ENCODE measurements around the gene PIP4K2A. TPM values are rescaled to one million over a fixed set of nuclear protein-coding genes. Genes with fewer than 3 reads are reported as not detected.

PIP4K2A gene
- total and polyA plus RNA-seq, 2 experiments from 2014 or later: 39.9 to 40.1 TPM

GRCh38 chr10:22617516-22617915, 96.9 kb downstream of the PIP4K2A start:
- Histone ChIP-seq H3K36me3 (ENCODE audit: insufficient read depth) (no peaks in the 10 kb centered on the region), H3K27me3 (ENCODE audit: insufficient read depth) (no peaks in the 10 kb centered on the region), H3K4me2 (peak overlapping the region; percentile 36; the same call in 1 of the 2 replicates), H2AFZ (no peak overlapping the region), H3F3A (replicated peaks; ENCODE audit: low read depth) (no peaks in the 10 kb centered on the region), H3K4me3 (no peak overlapping the region), H3K9me2 (ENCODE audit: insufficient read depth) (no peaks in the 10 kb centered on the region), H3K4me1 (ENCODE audit: insufficient read depth) (peaks cover 56% of the 10 kb centered on the region), H3K79me2 (replicated peaks; ENCODE audit: insufficient read depth) (peaks cover 95% of the 10 kb centered on the region), H4K20me1 (replicated peaks; ENCODE audit: insufficient read depth) (no peaks in the 10 kb centered on the region), H3K27ac (ENCODE audit: low read depth) (no peak overlapping the region)
- Mint-ChIP-seq H3K4me3 (no peak overlapping the region), H3K27ac (no peak overlapping the region), H3K36me3 (ENCODE audit: low read depth) (peaks cover 6% of the 10 kb centered on the region; the same call in 1 of the 3 replicates), H3K4me1 (peaks cover 75% of the 10 kb centered on the region), H3K9me3 (no peaks in the 10 kb centered on the region), H3K27me3 (ENCODE audit: insufficient read depth, low read depth, poor library complexity) (no peaks in the 10 kb centered on the region)
- ATAC-seq (peak; percentile 42), DNase-seq (ENCODE audit: low spot score) (no peak)
- TF ChIP-seq, protein P1, sequence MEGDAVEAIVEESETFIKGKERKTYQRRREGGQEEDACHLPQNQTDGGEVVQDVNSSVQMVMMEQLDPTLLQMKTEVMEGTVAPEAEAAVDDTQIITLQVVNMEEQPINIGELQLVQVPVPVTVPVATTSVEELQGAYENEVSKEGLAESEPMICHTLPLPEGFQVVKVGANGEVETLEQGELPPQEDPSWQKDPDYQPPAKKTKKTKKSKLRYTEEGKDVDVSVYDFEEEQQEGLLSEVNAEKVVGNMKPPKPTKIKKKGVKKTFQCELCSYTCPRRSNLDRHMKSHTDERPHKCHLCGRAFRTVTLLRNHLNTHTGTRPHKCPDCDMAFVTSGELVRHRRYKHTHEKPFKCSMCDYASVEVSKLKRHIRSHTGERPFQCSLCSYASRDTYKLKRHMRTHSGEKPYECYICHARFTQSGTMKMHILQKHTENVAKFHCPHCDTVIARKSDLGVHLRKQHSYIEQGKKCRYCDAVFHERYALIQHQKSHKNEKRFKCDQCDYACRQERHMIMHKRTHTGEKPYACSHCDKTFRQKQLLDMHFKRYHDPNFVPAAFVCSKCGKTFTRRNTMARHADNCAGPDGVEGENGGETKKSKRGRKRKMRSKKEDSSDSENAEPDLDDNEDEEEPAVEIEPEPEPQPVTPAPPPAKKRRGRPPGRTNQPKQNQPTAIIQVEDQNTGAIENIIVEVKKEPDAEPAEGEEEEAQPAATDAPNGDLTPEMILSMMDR (conservative IDR thresholded peaks at IDR 0.05; ENCODE audit: low read depth in 2 of 2): peak; percentile 57 to 68
- no peak for TF ChIP-seq EZH2phosphoT487 (IDR thresholded peaks at IDR 0.05; ENCODE audit: unreplicated experiment)

DNA sequence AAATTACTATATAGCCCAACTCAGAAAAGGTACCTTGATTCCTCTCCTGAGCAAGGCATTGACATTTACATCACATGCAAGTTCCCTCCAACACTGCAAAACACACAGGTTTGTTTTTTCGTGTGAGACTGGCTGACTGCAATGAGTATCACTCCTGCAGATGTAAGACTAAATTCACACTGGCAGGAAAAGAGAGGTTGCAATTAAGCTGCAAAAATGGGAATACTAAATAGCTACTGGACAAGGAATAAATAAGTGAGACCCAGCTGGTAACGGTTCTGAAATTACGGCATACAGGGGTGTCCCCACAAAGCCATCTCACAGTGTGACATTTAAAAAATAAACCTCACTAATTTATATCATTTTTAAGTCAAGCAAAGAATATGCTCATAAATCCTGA, 97.3 kb downstream of the PIP4K2A start:
- H3K27me3 ChIP-seq (ENCODE audit: insufficient read depth): no peaks in the 10 kb centered on the region
- Mint-ChIP-seq H3K27me3 (ENCODE audit: insufficient read depth, low read depth, poor library complexity) (peaks cover 2% of the 10 kb centered on the region), H3K36me3 (ENCODE audit: low read depth) (peaks cover 11% of the 10 kb centered on the region; the same call in 2 of the 3 replicates), H3K4me3 (no peak overlapping the region), H3K27ac (no peak overlapping the region), H3K9me3 (no peaks in the 10 kb centered on the region), H3K4me1 (peaks cover 80% of the 10 kb centered on the region)
- no peaks in the 10 kb centered on the region for H3F3A ChIP-seq (replicated peaks; ENCODE audit: low read depth)
- ATAC-seq (no peak), DNase-seq (ENCODE audit: low spot score) (no peak)
- peaks cover 94% of the 10 kb centered on the region for H3K79me2 ChIP-seq (replicated peaks; ENCODE audit: insufficient read depth)
- no peak overlapping the region for H2AFZ ChIP-seq
- H3K27ac ChIP-seq (ENCODE audit: low read depth): peak overlapping the region; percentile 2; the same call in 1 of the 2 replicates
- H3K36me3 ChIP-seq (ENCODE audit: insufficient read depth): no peaks in the 10 kb centered on the region
- no peaks in the 10 kb centered on the region for H3K9me2 ChIP-seq (ENCODE audit: insufficient read depth)
- TF ChIP-seq CREB1 (CRISPR knock-in tag; IDR thresholded peaks at IDR 0.05; ENCODE audit: low read depth) (no peak), EZH2phosphoT487 (IDR thresholded peaks at IDR 0.05; ENCODE audit: unreplicated experiment) (no peak), ZNF331 (CRISPR knock-in tag; IDR thresholded peaks at IDR 0.05; ENCODE audit: low read depth) (no peak), ZNF114 (CRISPR knock-in tag; IDR thresholded peaks at IDR 0.05) (no peak)
- H3K4me3 ChIP-seq: no peak overlapping the region
- no peaks in the 10 kb centered on the region for H4K20me1 ChIP-seq (replicated peaks; ENCODE audit: insufficient read depth)
- H3K4me2 ChIP-seq: no peak overlapping the region
- H3K4me1 ChIP-seq (ENCODE audit: insufficient read depth): peaks cover 57% of the 10 kb centered on the region

DNA sequence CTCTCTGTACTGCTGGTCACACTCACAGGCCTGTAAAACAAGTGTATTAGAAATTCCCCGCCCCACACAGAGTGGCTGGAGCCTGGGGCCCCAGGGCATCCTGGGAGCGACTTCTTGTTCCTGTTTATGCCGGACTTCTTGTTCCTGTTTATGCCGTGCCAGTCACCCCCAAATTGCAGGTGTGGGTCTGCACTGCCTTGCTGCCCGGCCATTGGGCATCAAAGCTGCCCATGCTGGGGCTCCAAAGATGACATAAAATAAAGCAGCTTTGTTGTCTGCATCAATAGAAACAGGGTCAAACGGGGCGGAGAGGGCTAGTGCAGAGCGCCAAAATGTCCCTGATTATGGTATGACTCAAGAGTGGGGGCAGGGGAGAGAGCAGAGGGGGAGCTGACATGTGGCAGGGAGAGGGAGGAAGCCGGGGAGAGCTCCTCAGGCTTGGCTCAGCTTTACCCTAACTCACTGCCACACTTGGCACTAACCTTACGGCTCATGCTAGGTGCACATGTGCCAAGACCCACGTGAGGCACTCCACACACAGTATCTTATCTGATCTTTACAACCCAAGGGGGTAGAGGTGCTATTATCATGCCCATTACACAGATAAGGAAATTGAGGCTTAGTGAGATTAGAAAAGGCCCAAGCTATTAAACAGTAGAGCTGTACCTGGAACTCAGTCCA, 98.4 kb downstream of the PIP4K2A start:
- no peaks in the 10 kb centered on the region for H3K9me2 ChIP-seq (ENCODE audit: insufficient read depth)
- Mint-ChIP-seq H3K27me3 (ENCODE audit: insufficient read depth, low read depth, poor library complexity) (peaks cover 3% of the 10 kb centered on the region), H3K4me3 (no peak overlapping the region), H3K4me1 (peaks cover 75% of the 10 kb centered on the region), H3K27ac (peak overlapping the region; percentile 69), H3K36me3 (ENCODE audit: low read depth) (peaks cover 18% of the 10 kb centered on the region), H3K9me3 (no peaks in the 10 kb centered on the region; the same call in 2 of the 3 replicates)
- TF ChIP-seq ZNF331 (CRISPR knock-in tag; IDR thresholded peaks at IDR 0.05; ENCODE audit: low read depth) (no peak), JUNB (IDR thresholded peaks at IDR 0.05; ENCODE audit: unreplicated experiment) (no peak), NANOG (IDR thresholded peaks at IDR 0.05; ENCODE audit: borderline replicate concordance) (no peak)
- TF ChIP-seq, protein P1 (conservative IDR thresholded peaks at IDR 0.05; ENCODE audit: low read depth in 2 of 2): no peak
- TF ChIP-seq, protein P2, sequence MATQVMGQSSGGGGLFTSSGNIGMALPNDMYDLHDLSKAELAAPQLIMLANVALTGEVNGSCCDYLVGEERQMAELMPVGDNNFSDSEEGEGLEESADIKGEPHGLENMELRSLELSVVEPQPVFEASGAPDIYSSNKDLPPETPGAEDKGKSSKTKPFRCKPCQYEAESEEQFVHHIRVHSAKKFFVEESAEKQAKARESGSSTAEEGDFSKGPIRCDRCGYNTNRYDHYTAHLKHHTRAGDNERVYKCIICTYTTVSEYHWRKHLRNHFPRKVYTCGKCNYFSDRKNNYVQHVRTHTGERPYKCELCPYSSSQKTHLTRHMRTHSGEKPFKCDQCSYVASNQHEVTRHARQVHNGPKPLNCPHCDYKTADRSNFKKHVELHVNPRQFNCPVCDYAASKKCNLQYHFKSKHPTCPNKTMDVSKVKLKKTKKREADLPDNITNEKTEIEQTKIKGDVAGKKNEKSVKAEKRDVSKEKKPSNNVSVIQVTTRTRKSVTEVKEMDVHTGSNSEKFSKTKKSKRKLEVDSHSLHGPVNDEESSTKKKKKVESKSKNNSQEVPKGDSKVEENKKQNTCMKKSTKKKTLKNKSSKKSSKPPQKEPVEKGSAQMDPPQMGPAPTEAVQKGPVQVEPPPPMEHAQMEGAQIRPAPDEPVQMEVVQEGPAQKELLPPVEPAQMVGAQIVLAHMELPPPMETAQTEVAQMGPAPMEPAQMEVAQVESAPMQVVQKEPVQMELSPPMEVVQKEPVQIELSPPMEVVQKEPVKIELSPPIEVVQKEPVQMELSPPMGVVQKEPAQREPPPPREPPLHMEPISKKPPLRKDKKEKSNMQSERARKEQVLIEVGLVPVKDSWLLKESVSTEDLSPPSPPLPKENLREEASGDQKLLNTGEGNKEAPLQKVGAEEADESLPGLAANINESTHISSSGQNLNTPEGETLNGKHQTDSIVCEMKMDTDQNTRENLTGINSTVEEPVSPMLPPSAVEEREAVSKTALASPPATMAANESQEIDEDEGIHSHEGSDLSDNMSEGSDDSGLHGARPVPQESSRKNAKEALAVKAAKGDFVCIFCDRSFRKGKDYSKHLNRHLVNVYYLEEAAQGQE (IDR thresholded peaks at IDR 0.05; ENCODE audit: unreplicated experiment): no peak
- no peak overlapping the region for H2AFZ ChIP-seq
- peaks cover 60% of the 10 kb centered on the region for H3K4me1 ChIP-seq (ENCODE audit: insufficient read depth)
- no peaks in the 10 kb centered on the region for H4K20me1 ChIP-seq (replicated peaks; ENCODE audit: insufficient read depth)
- H3K27me3 ChIP-seq (ENCODE audit: insufficient read depth): no peaks in the 10 kb centered on the region
- DNase-seq (ENCODE audit: low spot score) (no peak), ATAC-seq (peak; percentile 23)
- H3K4me3 ChIP-seq: no peak overlapping the region
- H3K27ac ChIP-seq (ENCODE audit: low read depth): no peak overlapping the region
- no peaks in the 10 kb centered on the region for H3K36me3 ChIP-seq (ENCODE audit: insufficient read depth)
- H3K79me2 ChIP-seq (replicated peaks; ENCODE audit: insufficient read depth): peaks cover 95% of the 10 kb centered on the region
- no peaks in the 10 kb centered on the region for H3F3A ChIP-seq (replicated peaks; ENCODE audit: low read depth)
- H3K4me2 ChIP-seq: 0 out of 2 replicates have a peak overlapping the region, but pooled peaks have one; percentile 16
